Inflammatory macrophage (primary cell): ENCODE results near the gene CCDC141.
"Not testable (repeated sequence)": the region's sequence is repeated elsewhere in the genome, so short reads cannot be mapped to it uniquely, and the experiment has no call there.

ENCODE experiments used
- DNase-seq, 2 donors: peaks; one replicate each; pipeline ENCODE4 v3.0.0-alpha.2; 2020 to 2022

CCDC141 gene

GRCh38 chr2:179044500-179044899, 5.4 kb downstream of the CCDC141 start:
- no peak for DNase-seq

DNA sequence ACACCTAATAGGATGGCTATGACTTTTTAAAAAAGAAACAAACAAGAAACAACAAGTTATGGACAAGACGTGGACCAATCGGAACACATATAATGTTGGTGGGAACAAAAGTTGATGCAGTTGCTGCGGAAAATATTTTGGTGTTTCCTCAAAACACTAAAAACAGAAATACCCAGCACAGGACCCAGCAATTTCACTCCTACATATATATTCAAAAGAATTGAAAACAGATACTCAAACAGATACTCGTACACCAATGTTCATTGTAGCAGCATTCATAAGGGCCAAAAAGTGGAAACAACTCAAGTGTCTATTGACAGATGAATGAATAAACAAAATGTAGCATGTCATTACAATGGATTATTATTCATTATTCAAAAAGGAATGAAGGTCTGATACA, 12.1 kb downstream of the CCDC141 start:
- no peak for DNase-seq

DNA sequence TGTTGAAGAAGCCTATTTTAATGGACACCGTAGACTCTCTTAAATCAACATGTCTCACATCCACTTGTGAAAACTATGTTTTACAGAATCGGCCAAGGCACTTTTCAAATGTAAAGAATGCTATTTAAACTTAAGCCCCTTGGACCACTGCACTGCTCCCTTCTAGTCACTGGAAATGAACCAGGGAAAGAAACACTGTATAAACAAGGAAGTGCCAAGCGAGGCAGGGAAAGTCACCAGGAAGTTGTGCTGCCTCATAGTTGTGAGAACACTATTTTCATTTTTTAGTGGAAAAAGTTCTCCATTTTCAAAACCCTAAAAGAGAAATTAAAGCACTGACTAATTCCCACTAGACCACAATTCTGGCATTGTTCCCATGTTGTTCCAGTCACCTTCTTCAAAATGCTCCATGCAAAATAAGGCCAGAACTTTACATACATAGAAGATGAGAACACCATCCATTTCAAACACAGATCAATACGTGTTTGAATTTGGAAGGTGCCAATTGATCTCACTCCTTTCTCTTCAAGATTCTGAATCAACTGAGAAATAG, 13.5 kb downstream of the CCDC141 start:
- DNase-seq = no peak

- DNase-seq = no peak
These were observed 18.1 kb downstream of the CCDC141 start for GRCh38 chr2:179031731-179032408.

GRCh38 chr2:179024445-179024844, 25.5 kb downstream of the CCDC141 start:
- DNase-seq = peak; percentile 11 to 29

- no peak for DNase-seq
These were observed 27.3 kb downstream of the CCDC141 start for GRCh38 chr2:179022685-179023084.

DNA sequence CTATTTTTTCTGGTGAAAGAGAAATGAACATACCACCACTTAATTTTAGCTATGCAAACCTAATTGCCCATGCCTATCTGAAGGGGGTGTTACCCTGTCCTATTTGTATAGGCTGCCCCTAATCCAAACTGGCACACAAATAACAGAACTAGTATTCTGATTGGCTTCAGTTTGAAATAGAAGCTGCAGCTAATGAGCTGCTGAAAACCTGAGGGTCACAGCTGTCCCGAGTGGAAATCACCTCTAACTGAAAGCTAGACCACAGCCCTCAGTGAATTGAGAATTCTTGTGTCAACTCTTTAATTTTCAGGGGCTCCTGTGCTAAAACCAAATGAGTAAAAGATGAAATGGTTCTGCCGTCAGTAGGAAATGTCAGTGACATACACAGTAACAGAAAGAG, 28.7 kb downstream of the CCDC141 start:
- DNase-seq = no peak

DNA sequence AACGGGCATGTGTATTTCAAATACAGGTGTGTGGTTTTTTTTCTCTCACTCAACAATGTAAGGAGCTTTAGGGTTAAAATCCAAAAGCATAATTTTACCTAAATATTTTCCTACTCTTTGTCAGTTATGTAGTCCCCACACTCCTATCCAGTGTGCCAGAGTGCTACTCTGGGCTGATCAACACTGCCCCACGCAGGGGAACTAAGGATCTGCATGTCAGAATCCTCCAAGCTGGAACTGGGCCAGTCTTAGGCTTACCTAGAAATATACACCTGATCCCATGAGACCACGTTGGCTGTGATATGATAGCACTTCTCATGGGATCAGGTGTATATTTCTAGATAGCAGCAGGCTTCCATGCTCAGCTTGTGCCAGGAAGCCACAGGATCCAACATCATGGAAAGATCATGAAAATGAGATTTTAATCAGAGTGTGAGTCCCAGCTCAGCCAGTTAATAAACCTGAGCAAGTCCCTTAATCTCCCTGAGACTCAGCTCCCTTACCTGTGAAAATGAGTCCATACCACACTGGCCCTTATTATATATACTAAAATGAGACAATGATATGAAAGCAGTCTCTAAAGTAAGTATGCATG, 29.7 kb downstream of the CCDC141 start:
- DNase-seq = peak in 1 of 2 donors; percentile 22

- no peak for DNase-seq
These were observed 30.7 kb downstream of the CCDC141 start for GRCh38 chr2:179019260-179019659.

DNA sequence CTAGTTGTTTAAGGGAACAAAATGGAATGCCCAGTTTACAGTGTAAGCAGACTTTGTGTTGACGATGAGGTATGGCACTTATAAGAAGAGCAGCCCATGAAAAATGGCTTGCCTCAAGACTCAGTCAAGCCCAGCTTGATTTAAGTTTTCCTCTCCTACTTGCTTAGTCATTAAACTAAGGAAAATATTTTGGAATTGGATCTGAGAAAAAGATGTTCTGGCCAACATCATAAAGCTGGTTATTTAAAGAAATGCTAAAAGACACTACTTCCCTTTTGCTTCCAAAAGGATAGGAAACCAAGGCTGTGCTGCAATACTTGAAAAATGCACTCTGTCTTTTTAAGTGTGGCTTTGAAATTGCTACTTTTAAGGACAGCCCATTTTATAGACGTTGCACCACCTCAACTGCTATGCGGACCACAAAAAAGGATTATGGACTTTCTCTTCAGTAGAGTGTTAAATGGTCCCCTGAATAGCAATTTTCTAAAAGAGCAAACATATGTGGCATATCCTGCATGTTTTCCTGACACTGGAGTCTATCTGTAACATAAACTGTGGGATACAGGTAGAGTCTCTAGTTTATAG, 32.1 kb downstream of the CCDC141 start:
- DNase-seq = peak; percentile 1 to 3

DNA sequence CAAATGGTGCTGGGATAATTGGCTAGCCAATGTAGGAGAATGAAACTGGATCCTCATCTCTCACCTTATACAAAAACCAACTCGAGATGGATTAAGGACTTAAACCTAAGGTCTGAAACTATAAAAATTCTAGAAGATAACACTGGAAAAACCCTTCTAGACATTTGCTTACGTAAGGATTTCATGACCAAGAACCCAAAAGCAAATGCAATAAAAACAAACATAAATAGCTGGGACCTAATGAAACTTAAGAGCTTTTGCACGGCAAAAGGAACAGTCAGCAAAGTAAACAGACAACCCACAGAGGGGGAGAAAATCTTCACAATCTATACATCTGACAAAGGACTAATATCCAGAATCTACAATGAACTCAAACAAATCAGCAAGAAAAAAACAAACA, 35.7 kb downstream of the CCDC141 start:
- not testable (repeated sequence) for DNase-seq

GRCh38 chr2:179005976-179006375, 44.0 kb downstream of the CCDC141 start:
- no peak for DNase-seq

GRCh38 chr2:178999476-178999875, 50.5 kb downstream of the CCDC141 start:
- no peak for DNase-seq

DNA sequence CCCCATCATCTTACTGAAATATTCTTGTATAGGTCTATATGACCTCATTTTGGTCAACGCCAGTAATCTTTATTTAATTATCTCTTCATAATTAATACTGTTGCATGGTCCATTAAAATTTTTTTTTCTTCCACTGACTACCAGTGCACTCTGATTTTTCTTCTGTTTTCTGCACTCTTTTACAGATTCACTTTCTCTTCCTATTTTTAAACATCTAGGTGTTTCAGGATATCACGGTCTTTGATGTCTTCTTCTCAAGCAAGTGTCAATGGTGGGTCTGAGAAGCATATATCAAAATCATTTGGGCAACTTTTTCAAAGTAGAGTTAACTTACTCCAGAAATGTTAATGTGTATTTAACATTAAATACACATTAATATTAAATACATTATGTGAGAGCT, 51.4 kb downstream of the CCDC141 start:
- no peak for DNase-seq

GRCh38 chr2:178997477-178997876, 52.5 kb downstream of the CCDC141 start:
- DNase-seq = no peak

- no peak for DNase-seq
These were observed 52.9 kb downstream of the CCDC141 start for GRCh38 chr2:178997067-178997466.

- no peak for DNase-seq
These were observed 55.7 kb downstream of the CCDC141 start for GRCh38 chr2:178994264-178994663.

GRCh38 chr2:178993788-178994187, 56.1 kb downstream of the CCDC141 start:
- no peak for DNase-seq

DNA sequence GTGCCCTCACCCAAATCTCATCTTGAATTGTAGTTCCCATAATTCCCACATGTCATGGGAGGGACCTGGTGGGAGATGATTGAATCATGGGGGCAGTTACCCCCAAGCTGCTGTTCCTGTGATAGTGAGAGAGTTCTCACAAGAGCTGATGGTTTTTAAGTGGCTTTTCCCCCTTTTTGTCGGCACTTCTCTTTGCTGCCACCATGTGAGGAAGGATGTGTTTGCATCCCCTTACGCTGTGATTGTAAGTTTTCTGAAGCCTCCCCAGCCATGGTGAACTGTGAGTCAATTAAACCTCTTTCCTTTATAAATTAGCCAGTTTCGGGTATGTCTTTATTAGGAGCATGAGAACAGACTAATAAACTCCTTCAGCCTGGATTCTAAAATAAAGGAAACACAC, 57.2 kb downstream of the CCDC141 start:
- DNase-seq = not testable (repeated sequence)

DNA sequence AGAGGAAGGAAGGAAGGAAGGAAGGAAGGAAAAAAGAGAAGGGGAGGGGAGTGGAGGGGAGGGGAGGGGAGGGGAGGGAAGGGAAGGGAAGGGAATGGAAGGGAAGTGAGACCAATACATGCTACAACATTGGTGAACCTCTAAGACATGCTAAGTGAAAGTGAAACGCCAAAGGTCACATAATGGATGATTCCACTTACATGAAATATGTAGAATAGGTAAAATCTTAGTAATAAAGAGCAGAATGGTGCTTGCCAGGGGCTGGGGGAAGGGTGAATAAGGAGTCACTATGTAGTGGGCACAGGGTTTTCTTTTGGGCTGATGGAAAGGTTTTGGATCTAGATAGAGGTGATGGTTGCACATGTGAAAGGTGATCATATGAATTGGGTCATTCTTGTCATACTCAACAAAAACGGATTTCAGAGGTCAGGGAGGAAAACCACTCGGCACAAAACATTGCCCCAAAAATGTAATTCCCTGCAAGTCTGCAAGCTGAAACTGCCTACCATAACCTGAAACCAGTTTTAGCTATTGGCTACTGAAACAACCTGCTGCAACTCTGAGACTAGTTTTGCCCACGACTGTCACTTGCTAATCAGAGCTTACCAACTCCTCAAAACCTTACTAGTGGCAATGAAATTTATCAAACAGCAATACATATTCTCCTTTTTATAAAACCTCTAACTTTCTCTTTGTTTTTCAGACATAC, 59.2 kb downstream of the CCDC141 start:
- no peak for DNase-seq

GRCh38 chr2:178989424-178989823, 60.5 kb downstream of the CCDC141 start:
- DNase-seq = not testable (repeated sequence)

DNA sequence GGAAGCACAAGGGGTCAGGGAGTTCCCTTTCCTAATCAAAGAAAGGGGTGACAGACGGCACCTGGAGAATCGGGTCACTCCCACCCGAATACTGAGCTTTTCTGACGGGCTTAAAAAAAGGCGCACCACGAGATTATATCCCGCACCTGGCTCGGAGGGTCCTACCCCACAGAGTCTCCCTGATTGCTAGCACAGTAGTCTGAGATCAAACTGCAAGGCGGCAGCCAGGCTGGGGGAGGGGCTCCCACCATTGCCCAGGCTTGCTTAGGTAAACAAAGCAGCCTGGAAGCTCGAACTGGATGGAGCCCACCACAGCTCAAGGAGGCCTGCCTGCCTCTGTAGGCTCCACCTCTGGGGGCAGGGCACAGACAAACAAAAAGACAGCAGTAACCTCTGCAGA, 67.3 kb downstream of the CCDC141 start:
- DNase-seq = not testable (repeated sequence)

DNA sequence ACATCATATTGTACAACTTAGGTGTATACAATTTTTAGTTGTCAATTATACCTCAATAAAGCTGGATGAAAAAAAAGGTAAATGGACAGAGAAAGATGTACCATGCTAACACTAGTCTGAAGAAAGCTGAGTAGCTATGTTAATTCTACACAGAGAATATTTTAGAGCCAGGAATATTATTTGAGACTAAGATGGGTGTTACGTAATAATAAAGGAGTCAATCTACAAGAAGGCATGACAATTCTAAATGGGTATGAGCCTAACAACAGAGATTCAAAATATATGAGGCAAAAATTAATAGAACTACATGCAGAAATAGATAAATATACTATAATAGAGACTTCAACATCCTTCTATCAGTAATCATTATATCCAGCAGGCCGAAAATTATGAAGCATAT, 69.1 kb downstream of the CCDC141 start:
- no peak for DNase-seq
